H1 (cell line): ENCODE data around the gene HMGB3. TPM values are rescaled to one million over a fixed set of nuclear protein-coding genes. Genes with fewer than 3 reads are reported as not detected.

Source experiments
- CREB1 ChIP-seq: IDR thresholded peaks from 2 replicates; pipeline ENCODE4 v1.6.1; 2012; ENCODE audit warnings: inconsistent platforms
- polyA plus RNA-seq, 7 experiments: library from polyadenylated mRNA; depleted of rRNA in 3 of 7; stranded (reverse) in 5 of 7; unstranded in 2 of 7; fragments of >200 nt in 5 of 7; fragments of 200-250 nt in 2 of 7; gene quantifications; 1 replicate in 5 of 7; 2 replicates in 1 of 7; 4 replicates in 1 of 7; pipeline versions ENCODE4 v1.2.1 to v1.2.3, GENCODE V29; 2011 to 2013; ENCODE audit warnings: missing spikeins in 2 of 7, mixed read lengths in 2 of 7
- total RNA-seq: library from RNA; stranded (reverse); fragmentation: NEBNext Ultra II Directional; extraction: Animal tissue kit (Norgen Biotek cat#: 25700); gene quantifications from 2 replicates; pipeline ENCODE4 v1.2.1, GENCODE V29; 2021
- TF ChIP-seq, protein P1 (sequence below): fragments of 300-600 bp; sonication (generic); IDR thresholded peaks from 2 replicates; pipeline ENCODE4 v1.7.1; 2012; ENCODE audit warnings: low read length, moderate library complexity, mild to moderate bottlenecking, inconsistent platforms; ENCODE audit not compliant: insufficient replicate concordance

The HMGB3 gene
- total and polyA plus RNA-seq, 2 of the 8 experiments (the other 6 are each of a cell fraction or from before 2014, with no cell fraction given): 55.8 to 346 TPM

- TF ChIP-seq, protein P1, sequence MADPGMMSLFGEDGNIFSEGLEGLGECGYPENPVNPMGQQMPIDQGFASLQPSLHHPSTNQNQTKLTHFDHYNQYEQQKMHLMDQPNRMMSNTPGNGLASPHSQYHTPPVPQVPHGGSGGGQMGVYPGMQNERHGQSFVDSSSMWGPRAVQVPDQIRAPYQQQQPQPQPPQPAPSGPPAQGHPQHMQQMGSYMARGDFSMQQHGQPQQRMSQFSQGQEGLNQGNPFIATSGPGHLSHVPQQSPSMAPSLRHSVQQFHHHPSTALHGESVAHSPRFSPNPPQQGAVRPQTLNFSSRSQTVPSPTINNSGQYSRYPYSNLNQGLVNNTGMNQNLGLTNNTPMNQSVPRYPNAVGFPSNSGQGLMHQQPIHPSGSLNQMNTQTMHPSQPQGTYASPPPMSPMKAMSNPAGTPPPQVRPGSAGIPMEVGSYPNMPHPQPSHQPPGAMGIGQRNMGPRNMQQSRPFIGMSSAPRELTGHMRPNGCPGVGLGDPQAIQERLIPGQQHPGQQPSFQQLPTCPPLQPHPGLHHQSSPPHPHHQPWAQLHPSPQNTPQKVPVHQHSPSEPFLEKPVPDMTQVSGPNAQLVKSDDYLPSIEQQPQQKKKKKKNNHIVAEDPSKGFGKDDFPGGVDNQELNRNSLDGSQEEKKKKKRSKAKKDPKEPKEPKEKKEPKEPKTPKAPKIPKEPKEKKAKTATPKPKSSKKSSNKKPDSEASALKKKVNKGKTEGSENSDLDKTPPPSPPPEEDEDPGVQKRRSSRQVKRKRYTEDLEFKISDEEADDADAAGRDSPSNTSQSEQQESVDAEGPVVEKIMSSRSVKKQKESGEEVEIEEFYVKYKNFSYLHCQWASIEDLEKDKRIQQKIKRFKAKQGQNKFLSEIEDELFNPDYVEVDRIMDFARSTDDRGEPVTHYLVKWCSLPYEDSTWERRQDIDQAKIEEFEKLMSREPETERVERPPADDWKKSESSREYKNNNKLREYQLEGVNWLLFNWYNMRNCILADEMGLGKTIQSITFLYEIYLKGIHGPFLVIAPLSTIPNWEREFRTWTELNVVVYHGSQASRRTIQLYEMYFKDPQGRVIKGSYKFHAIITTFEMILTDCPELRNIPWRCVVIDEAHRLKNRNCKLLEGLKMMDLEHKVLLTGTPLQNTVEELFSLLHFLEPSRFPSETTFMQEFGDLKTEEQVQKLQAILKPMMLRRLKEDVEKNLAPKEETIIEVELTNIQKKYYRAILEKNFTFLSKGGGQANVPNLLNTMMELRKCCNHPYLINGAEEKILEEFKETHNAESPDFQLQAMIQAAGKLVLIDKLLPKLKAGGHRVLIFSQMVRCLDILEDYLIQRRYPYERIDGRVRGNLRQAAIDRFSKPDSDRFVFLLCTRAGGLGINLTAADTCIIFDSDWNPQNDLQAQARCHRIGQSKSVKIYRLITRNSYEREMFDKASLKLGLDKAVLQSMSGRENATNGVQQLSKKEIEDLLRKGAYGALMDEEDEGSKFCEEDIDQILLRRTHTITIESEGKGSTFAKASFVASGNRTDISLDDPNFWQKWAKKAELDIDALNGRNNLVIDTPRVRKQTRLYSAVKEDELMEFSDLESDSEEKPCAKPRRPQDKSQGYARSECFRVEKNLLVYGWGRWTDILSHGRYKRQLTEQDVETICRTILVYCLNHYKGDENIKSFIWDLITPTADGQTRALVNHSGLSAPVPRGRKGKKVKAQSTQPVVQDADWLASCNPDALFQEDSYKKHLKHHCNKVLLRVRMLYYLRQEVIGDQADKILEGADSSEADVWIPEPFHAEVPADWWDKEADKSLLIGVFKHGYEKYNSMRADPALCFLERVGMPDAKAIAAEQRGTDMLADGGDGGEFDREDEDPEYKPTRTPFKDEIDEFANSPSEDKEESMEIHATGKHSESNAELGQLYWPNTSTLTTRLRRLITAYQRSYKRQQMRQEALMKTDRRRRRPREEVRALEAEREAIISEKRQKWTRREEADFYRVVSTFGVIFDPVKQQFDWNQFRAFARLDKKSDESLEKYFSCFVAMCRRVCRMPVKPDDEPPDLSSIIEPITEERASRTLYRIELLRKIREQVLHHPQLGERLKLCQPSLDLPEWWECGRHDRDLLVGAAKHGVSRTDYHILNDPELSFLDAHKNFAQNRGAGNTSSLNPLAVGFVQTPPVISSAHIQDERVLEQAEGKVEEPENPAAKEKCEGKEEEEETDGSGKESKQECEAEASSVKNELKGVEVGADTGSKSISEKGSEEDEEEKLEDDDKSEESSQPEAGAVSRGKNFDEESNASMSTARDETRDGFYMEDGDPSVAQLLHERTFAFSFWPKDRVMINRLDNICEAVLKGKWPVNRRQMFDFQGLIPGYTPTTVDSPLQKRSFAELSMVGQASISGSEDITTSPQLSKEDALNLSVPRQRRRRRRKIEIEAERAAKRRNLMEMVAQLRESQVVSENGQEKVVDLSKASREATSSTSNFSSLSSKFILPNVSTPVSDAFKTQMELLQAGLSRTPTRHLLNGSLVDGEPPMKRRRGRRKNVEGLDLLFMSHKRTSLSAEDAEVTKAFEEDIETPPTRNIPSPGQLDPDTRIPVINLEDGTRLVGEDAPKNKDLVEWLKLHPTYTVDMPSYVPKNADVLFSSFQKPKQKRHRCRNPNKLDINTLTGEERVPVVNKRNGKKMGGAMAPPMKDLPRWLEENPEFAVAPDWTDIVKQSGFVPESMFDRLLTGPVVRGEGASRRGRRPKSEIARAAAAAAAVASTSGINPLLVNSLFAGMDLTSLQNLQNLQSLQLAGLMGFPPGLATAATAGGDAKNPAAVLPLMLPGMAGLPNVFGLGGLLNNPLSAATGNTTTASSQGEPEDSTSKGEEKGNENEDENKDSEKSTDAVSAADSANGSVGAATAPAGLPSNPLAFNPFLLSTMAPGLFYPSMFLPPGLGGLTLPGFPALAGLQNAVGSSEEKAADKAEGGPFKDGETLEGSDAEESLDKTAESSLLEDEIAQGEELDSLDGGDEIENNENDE: no peak
- no peak for TF ChIP-seq CREB1
These were observed 41.6 kb upstream of the HMGB3 start (continued) for GRCh38 chrX:150941580-150941979.
